ENCODE data around the gene HOXA11. TPM values are rescaled to one million over a fixed set of nuclear protein-coding genes. Genes with fewer than 3 reads are reported as not detected.

HOXA11 gene
- total RNA-seq, 1 experiment from 2014 or later = not detected

- Histone ChIP-seq H3K27ac (ENCODE audit: insufficient read length, low read depth, low read length) (no peak overlapping the region), H2BK20ac (ENCODE audit: low read depth, low read length, poor library complexity, severe bottlenecking) (no peak overlapping the region), H3K79me2 (ENCODE audit: insufficient read depth, low read length) (no peaks in the 10 kb centered on the region), H4K91ac (ENCODE audit: insufficient read length, low read depth, low read length) (no peak overlapping the region), H4K20me1 (ENCODE audit: control insufficient read depth, insufficient read depth, insufficient read length) (no peaks in the 10 kb centered on the region), H3K4me1 (ENCODE audit: insufficient read depth, low read length) (no peaks in the 10 kb centered on the region), H3K9me3 (ENCODE audit: control insufficient read depth, low read depth, low read length) (no peaks in the 10 kb centered on the region), H3K14ac (ENCODE audit: insufficient read depth, low read length) (no peak overlapping the region; the same call in 1 of the 2 replicates), H2BK12ac (ENCODE audit: insufficient read length, low read depth, low read length) (no peak overlapping the region), H2AK5ac (ENCODE audit: insufficient read length, low read length) (no peak overlapping the region), H4K5ac (ENCODE audit: insufficient read length, low read depth, low read length) (no peak overlapping the region), H4K8ac (replicated peaks; ENCODE audit: insufficient read length, low read depth, low read length) (no peak overlapping the region), H3K79me1 (ENCODE audit: insufficient read depth, low read depth, low read length, poor library complexity, severe bottlenecking) (no peaks in the 10 kb centered on the region), H3K4ac (ENCODE audit: low read depth, low read length) (no peak overlapping the region), H3K18ac (ENCODE audit: insufficient read length, low read depth, low read length) (no peak overlapping the region), H2BK5ac (ENCODE audit: insufficient read length, low read length) (no peak overlapping the region), H2AFZ (ENCODE audit: low read length) (no peak overlapping the region), H3T11ph (ENCODE audit: low read length) (no peak overlapping the region), H2BK120ac (ENCODE audit: low read depth, low read length, poor library complexity, severe bottlenecking) (no peak overlapping the region), H2BK15ac (ENCODE audit: low read depth, low read length) (no peak overlapping the region), H3K9ac (ENCODE audit: extremely low read depth, insufficient read length, low read length) (no peak overlapping the region), H3K27me3 (ENCODE audit: insufficient read depth, low read length) (peaks cover 92% of the 10 kb centered on the region), H3K23me2 (ENCODE audit: insufficient read length, low read depth, low read length, poor library complexity, severe bottlenecking) (no peaks in the 10 kb centered on the region), H3K23ac (ENCODE audit: insufficient read length, low read depth, low read length) (no peak overlapping the region), H3K56ac (ENCODE audit: insufficient read length, low read depth, low read length) (no peak overlapping the region), H3K4me2 (ENCODE audit: insufficient read depth, insufficient read length, low read length) (no peak overlapping the region)
- no peaks in the 10 kb centered on the region; a peak in 1 of 7 replicates for H3K36me3 Mint-ChIP-seq (ENCODE audit: insufficient read depth in 1 of 3, low read depth in 3 of 3)
- H3K27ac Mint-ChIP-seq = no peak overlapping the region
- WGBS (ENCODE audit: extremely low coverage, insufficient read length, low lambda C conversion rate) = no CpG with 5 or more reads among the region's 78 CpGs
- H3K4me1 Mint-ChIP-seq = peaks cover 9 to 17% of the 10 kb centered on the region in 2 experiments
- peak overlapping the region in 1 of 2 experiments; percentile 50; a peak in 1 of 5 replicates for H3K4me3 Mint-ChIP-seq
- H3K27me3 Mint-ChIP-seq (ENCODE audit: low read depth) = peaks cover 100% of the 10 kb centered on the region
- no peak for TF ChIP-seq CTCF (conservative IDR thresholded peaks at IDR 0.05)
- peaks cover 3 to 14% of the 10 kb centered on the region in 2 experiments; a peak in 2 of 5 replicates for H3K9me3 Mint-ChIP-seq
- DNase-seq = peak; percentile 30
Measured at GRCh38 chr7:27192546-27193334, 7.7 kb upstream of the HOXA11 start.

Measured in H9 (cell line).